HUES6 (cell line): Measurements from ENCODE around the gene PRKCB.

Source experiments
- H3K27ac ChIP-seq: 2 replicates; pipeline ENCODE4 v1.7.0; 2013; ENCODE audit warnings: low read depth, mild to moderate bottlenecking, low read length, inconsistent platforms
- H3K27me3 ChIP-seq: 2 replicates; pipeline ENCODE4 v1.6.1; 2013; ENCODE audit warnings: low read length; ENCODE audit not compliant: control insufficient read depth, insufficient read depth
- H3K36me3 ChIP-seq: 2 replicates; pipeline ENCODE4 v1.6.1; 2013; ENCODE audit warnings: low read length; ENCODE audit not compliant: control insufficient read depth, insufficient read depth
- H3K4me1 ChIP-seq: 2 replicates; pipeline ENCODE4 v1.6.1; 2013; ENCODE audit warnings: low read length; ENCODE audit not compliant: control insufficient read depth, insufficient read depth
- H3K4me3 ChIP-seq: 2 replicates; pipeline ENCODE4 v1.5.1; 2013; ENCODE audit warnings: low read depth, low read length
- H3K9ac ChIP-seq: one replicate; pipeline ENCODE4 v1.6.1; 2013; ENCODE audit warnings: mild to moderate bottlenecking, low read length
- H3K9me3 ChIP-seq: 2 replicates; pipeline ENCODE4 v1.6.1; 2013; ENCODE audit warnings: low read depth, low read length; ENCODE audit not compliant: control insufficient read depth, insufficient read depth

The PRKCB gene

GRCh38 chr16:23991066-23991465, 155.3 kb downstream of the PRKCB start:
- no peak overlapping the region for H3K4me3 ChIP-seq
- H3K9ac ChIP-seq = no peak overlapping the region
- H3K27ac ChIP-seq = no peak overlapping the region
- peaks cover 6% of the 10 kb centered on the region; the same call in 1 of the 2 replicates for H3K27me3 ChIP-seq
- H3K9me3 ChIP-seq = no peaks in the 10 kb centered on the region
- no peaks in the 10 kb centered on the region for H3K36me3 ChIP-seq
- no peaks in the 10 kb centered on the region for H3K4me1 ChIP-seq

DNA sequence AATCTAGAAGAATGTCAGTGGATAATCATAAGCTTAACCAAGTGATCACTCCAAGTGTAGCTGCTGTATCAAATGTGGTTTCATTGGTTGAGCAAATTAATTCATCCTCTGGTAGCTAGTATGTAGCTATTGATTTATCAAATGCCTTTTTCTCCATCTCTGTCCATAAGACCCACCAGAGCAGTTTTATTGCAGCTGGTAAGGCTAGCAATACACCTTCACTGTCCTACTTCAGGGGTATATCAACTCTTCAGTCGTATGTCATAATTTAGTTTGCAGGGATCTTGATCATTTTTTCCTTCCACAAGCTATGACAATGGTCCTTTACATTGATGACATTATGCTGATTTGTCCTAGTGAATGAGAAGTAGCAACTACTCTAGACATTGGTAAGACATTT, 158.8 kb downstream of the PRKCB start:
- no peaks in the 10 kb centered on the region for H3K36me3 ChIP-seq
- H3K9ac ChIP-seq = no peak overlapping the region

DNA sequence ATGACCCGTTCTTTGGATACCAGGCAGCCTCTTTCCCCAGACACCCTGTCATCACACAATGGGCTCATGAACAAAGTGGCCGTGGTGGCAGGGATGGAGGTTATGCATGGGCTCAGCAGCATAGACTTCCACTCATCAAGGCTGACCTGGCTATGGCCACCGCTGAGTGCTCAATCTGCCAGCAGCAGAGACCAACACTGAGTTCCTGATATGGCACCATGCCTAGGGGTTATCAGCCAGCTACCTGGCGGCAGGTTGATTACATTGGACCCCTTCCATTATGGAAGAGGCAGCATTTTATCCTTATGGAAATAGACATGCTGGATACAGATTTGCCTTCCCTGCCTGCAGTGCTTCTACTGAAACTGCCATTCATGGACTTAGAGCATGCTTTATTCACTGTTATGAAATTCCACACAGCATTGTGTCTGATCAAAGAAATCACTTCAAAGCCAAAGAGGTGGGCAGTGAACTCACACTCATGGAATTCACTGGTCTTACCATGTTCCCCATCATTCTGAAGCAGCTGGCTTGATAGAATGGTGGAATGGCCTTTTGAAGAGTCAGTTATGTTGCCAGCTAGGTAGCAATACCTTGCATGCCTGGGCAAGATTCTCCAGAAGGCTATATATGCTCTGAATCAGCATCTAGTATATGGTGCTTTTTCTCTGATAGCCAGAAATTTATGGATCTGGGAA, 160.6 kb downstream of the PRKCB start:
- Histone ChIP-seq H3K4me3 (no peak overlapping the region), H3K4me1 (no peaks in the 10 kb centered on the region), H3K9ac (no peak overlapping the region), H3K27me3 (peaks cover 4% of the 10 kb centered on the region; the same call in 1 of the 2 replicates), H3K27ac (no peak overlapping the region), H3K36me3 (no peaks in the 10 kb centered on the region), H3K9me3 (no peaks in the 10 kb centered on the region)

More for the DNA sequence above, 158.8 kb downstream of the PRKCB start:
- Histone ChIP-seq H3K9me3 (no peaks in the 10 kb centered on the region), H3K27me3 (peaks cover 4% of the 10 kb centered on the region; the same call in 1 of the 2 replicates), H3K27ac (no peak overlapping the region), H3K4me1 (no peaks in the 10 kb centered on the region), H3K4me3 (no peak overlapping the region)

GRCh38 chr16:23998771-23999170, 163.0 kb downstream of the PRKCB start:
- H3K9me3 ChIP-seq = no peaks in the 10 kb centered on the region
- H3K27me3 ChIP-seq = peaks cover 4% of the 10 kb centered on the region; the same call in 1 of the 2 replicates
- no peak overlapping the region for H3K4me3 ChIP-seq
- no peaks in the 10 kb centered on the region for H3K4me1 ChIP-seq
- no peaks in the 10 kb centered on the region for H3K36me3 ChIP-seq
- no peak overlapping the region for H3K9ac ChIP-seq
- H3K27ac ChIP-seq = no peak overlapping the region

DNA sequence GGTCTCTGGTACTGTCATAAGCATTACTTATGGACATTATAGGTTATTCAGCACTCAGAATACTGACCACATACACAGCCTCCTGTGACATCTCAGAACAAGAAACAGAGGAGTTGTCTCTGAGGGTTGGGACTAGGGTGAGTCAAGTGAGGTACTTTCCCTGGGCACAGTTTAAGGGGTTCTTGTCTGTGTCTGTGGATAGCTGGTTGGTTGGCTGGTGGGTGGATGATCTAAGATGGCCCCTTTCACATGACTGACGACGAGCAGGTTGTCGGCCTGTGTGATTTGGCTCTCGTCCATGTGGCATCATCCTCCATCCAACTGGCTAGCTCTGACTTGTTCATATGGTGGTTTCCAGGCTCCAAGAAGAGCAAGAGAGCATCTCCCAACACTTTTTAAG, 163.9 kb downstream of the PRKCB start:
- H3K27ac ChIP-seq = no peak overlapping the region
- H3K4me3 ChIP-seq = no peak overlapping the region
- no peaks in the 10 kb centered on the region for H3K36me3 ChIP-seq
- H3K9ac ChIP-seq = no peak overlapping the region
- peaks cover 4% of the 10 kb centered on the region; the same call in 1 of the 2 replicates for H3K27me3 ChIP-seq
- no peaks in the 10 kb centered on the region for H3K9me3 ChIP-seq
- H3K4me1 ChIP-seq = no peaks in the 10 kb centered on the region

GRCh38 chr16:24001710-24002109, 165.9 kb downstream of the PRKCB start:
- H3K27me3 ChIP-seq = peaks cover 10% of the 10 kb centered on the region; the same call in 1 of the 2 replicates
- no peaks in the 10 kb centered on the region for H3K9me3 ChIP-seq
- no peaks in the 10 kb centered on the region for H3K36me3 ChIP-seq
- no peaks in the 10 kb centered on the region for H3K4me1 ChIP-seq
- no peak overlapping the region for H3K27ac ChIP-seq
- no peak overlapping the region for H3K9ac ChIP-seq
- H3K4me3 ChIP-seq = no peak overlapping the region

DNA sequence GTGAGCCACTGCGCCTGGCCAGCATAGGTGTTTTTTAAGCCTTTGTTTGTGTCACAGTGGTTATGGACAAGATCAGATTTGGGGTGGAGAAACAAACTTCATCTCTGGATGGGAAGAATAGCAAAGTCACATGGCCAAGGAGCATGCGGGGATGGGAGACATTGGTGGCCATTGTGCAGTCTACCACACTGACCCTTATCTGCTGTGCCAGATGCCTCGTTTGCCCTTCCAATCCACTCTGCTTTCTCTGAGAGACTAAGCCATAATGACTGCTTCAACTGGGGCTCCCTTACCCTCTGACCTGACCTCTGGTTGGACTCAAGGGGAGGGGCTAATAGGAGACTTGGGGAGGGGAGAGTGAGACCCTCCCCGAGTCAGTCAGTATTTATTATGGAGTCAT, 166.8 kb downstream of the PRKCB start:
- H3K36me3 ChIP-seq = no peaks in the 10 kb centered on the region
- no peak overlapping the region for H3K27ac ChIP-seq
- no peak overlapping the region for H3K4me3 ChIP-seq

DNA sequence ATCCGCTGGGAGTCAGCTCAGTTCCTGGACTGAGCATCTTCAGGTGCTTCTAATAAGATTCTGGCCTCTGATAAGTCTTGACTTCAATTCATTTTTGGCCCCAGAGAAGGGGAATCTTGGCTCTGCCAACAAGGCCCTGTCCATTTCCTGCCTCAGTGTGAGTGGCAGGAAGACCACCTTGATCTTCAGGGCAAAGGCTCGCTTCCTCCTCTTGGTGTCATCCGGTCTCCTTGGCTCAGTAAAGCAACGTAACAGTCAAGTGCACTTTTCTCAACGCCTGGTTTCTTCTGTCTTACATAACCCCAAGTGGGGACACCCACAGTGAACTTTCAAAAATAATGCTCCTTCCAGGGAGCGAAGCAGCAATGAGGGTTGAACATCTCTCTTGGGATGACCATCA, 169.8 kb downstream of the PRKCB start:
- H3K36me3 ChIP-seq = no peaks in the 10 kb centered on the region
- no peak overlapping the region for H3K27ac ChIP-seq
- no peak overlapping the region for H3K9ac ChIP-seq
- no peaks in the 10 kb centered on the region for H3K9me3 ChIP-seq
- H3K4me3 ChIP-seq = no peak overlapping the region
- H3K4me1 ChIP-seq = no peaks in the 10 kb centered on the region
- peaks cover 13% of the 10 kb centered on the region; the same call in 1 of the 2 replicates for H3K27me3 ChIP-seq

More for the DNA sequence above, 166.8 kb downstream of the PRKCB start:
- Histone ChIP-seq H3K9me3 (no peaks in the 10 kb centered on the region), H3K27me3 (peaks cover 16% of the 10 kb centered on the region; the same call in 1 of the 2 replicates), H3K9ac (no peak overlapping the region), H3K4me1 (no peaks in the 10 kb centered on the region)

DNA sequence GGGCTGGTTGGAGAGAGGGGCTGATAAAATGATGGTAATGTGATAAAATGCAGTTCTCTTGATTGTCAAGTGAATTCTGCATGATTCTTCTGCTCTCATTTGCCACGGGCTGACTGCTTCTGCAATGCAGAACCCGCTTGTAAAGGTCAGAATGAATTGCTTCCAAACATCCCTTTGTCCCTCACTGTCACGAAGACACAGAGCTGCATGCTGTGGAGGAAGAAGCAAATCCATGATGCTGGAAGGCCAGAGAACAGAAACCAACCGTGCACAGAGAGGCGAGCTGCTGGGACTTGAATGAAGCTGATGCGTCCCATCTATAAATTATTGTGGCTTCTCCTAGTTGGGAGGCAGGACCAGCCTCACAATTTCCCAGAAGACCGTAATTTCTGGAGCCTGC, 171.6 kb downstream of the PRKCB start:
- Histone ChIP-seq H3K27ac (no peak overlapping the region), H3K9ac (no peak overlapping the region), H3K36me3 (no peaks in the 10 kb centered on the region), H3K4me3 (no peak overlapping the region), H3K9me3 (no peaks in the 10 kb centered on the region), H3K27me3 (peaks cover 13% of the 10 kb centered on the region; the same call in 1 of the 2 replicates), H3K4me1 (no peaks in the 10 kb centered on the region)

GRCh38 chr16:24007934-24008333, 172.2 kb downstream of the PRKCB start:
- Histone ChIP-seq H3K27ac (no peak overlapping the region), H3K9me3 (no peaks in the 10 kb centered on the region), H3K36me3 (no peaks in the 10 kb centered on the region), H3K9ac (no peak overlapping the region), H3K27me3 (peaks cover 13% of the 10 kb centered on the region; the same call in 1 of the 2 replicates), H3K4me1 (no peaks in the 10 kb centered on the region), H3K4me3 (no peak overlapping the region)

DNA sequence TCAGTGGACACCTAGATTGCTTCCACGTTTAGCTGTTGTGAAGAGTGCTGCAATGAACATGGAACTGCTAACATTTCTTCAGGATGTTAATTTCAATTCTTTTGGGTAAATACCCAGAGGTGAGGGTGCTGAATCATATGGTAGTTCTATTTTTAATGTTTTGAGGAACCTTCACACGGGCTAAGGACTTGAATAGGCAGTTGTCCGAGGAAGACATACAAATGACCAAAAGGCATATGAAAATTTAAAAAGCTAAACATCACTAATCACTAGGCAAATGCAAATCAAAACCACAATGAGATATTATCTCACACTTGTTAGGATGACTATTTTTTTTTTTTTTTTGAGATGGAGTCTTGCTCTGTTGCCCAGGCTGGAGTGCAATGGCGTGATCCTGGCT, 173.3 kb downstream of the PRKCB start:
- Histone ChIP-seq H3K9ac (no peak overlapping the region), H3K4me3 (no peak overlapping the region), H3K9me3 (no peaks in the 10 kb centered on the region), H3K27ac (no peak overlapping the region), H3K4me1 (no peaks in the 10 kb centered on the region), H3K27me3 (peaks cover 13% of the 10 kb centered on the region; the same call in 1 of the 2 replicates), H3K36me3 (no peaks in the 10 kb centered on the region)
